IPS-20b (cell line): Measurements from ENCODE around the gene ARPP21.

ENCODE experiments used
- H3K27ac ChIP-seq: one replicate; pipeline ENCODE4 v1.5.1; 2013; ENCODE audit warnings: low read length
- H3K27me3 ChIP-seq: 2 replicates; pipeline ENCODE4 v1.6.1; 2013; ENCODE audit warnings: mild to moderate bottlenecking, low read length, inconsistent platforms; ENCODE audit not compliant: insufficient read depth
- H3K36me3 ChIP-seq: 2 replicates; pipeline ENCODE4 v1.6.1; 2013; ENCODE audit warnings: low read depth, mild to moderate bottlenecking, inconsistent platforms, low read length, moderate library complexity; ENCODE audit not compliant: insufficient read depth
- H3K4me1 ChIP-seq: 2 replicates; pipeline ENCODE4 v1.6.1; 2013; ENCODE audit warnings: mild to moderate bottlenecking, control low read depth, inconsistent platforms, low read length, moderate library complexity; ENCODE audit not compliant: insufficient read depth
- H3K4me3 ChIP-seq: 2 replicates; pipeline ENCODE4 v1.5.1; 2013; ENCODE audit warnings: mild to moderate bottlenecking, low read length, inconsistent platforms
- H3K9ac ChIP-seq: 2 replicates; pipeline ENCODE4 v1.6.1; 2013; ENCODE audit warnings: low read depth, mild to moderate bottlenecking, inconsistent platforms, low read length, moderate library complexity
- H3K9me3 ChIP-seq: 2 replicates; pipeline ENCODE4 v1.6.1; 2013; ENCODE audit warnings: mild to moderate bottlenecking, low read depth, low read length, inconsistent platforms; ENCODE audit not compliant: insufficient read depth

ARPP21 gene

GRCh38 chr3:35772381-35773015 is 133.2 kb downstream of the ARPP21 start:
- Histone ChIP-seq H3K9ac (no peak overlapping the region), H3K27ac (no peak overlapping the region), H3K27me3 (no peaks in the 10 kb centered on the region), H3K9me3 (no peaks in the 10 kb centered on the region), H3K4me3 (no peak overlapping the region), H3K4me1 (no peaks in the 10 kb centered on the region), H3K36me3 (no peaks in the 10 kb centered on the region)

- no peak overlapping the region for H3K27ac ChIP-seq
- H3K4me3 ChIP-seq = no peak overlapping the region
- H3K27me3 ChIP-seq = no peaks in the 10 kb centered on the region
- H3K36me3 ChIP-seq = no peaks in the 10 kb centered on the region
- no peaks in the 10 kb centered on the region for H3K9me3 ChIP-seq
- H3K4me1 ChIP-seq = no peaks in the 10 kb centered on the region
- no peak overlapping the region for H3K9ac ChIP-seq
Measured at GRCh38 chr3:35773417-35773816, 134.1 kb downstream of the ARPP21 start.

GRCh38 chr3:35776346-35776745 is 137.0 kb downstream of the ARPP21 start:
- no peak overlapping the region for H3K9ac ChIP-seq
- H3K9me3 ChIP-seq = no peaks in the 10 kb centered on the region
- H3K36me3 ChIP-seq = no peaks in the 10 kb centered on the region
- H3K4me3 ChIP-seq = no peak overlapping the region
- no peaks in the 10 kb centered on the region for H3K4me1 ChIP-seq
- no peak overlapping the region for H3K27ac ChIP-seq
- H3K27me3 ChIP-seq = no peaks in the 10 kb centered on the region

DNA sequence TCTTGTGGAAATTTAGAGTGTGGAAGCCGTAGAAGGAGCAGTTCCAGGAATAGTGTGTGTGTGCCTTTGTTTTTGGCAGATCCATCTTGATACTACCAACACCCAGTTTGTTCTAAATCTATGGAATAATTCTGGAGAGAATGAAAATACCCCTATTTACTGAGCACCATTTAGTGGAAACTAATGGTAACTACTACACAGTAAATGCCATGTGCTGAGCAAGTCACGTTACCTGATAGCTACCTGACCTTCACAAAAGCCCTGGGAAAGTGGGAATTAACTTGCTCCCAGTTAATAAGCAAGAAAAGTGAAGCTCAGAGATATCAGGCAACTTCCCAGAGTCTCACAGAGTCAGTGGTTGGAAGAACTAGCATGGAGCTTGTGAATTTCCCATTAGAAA is 137.7 kb downstream of the ARPP21 start:
- H3K9me3 ChIP-seq = no peaks in the 10 kb centered on the region
- no peak overlapping the region for H3K4me3 ChIP-seq
- no peak overlapping the region for H3K9ac ChIP-seq
- no peaks in the 10 kb centered on the region for H3K27me3 ChIP-seq
- H3K27ac ChIP-seq = no peak overlapping the region
- no peaks in the 10 kb centered on the region for H3K4me1 ChIP-seq
- H3K36me3 ChIP-seq = no peaks in the 10 kb centered on the region

- no peaks in the 10 kb centered on the region for H3K9me3 ChIP-seq
- no peaks in the 10 kb centered on the region for H3K27me3 ChIP-seq
- no peaks in the 10 kb centered on the region for H3K36me3 ChIP-seq
- no peaks in the 10 kb centered on the region for H3K4me1 ChIP-seq
- H3K4me3 ChIP-seq = no peak overlapping the region
- H3K27ac ChIP-seq = no peak overlapping the region
- H3K9ac ChIP-seq = no peak overlapping the region
Measured at GRCh38 chr3:35777563-35778554, 138.5 kb downstream of the ARPP21 start.

GRCh38 chr3:35779611-35780010 is 140.3 kb downstream of the ARPP21 start:
- Histone ChIP-seq H3K27ac (no peak overlapping the region), H3K4me3 (no peak overlapping the region), H3K36me3 (no peaks in the 10 kb centered on the region), H3K9ac (no peak overlapping the region), H3K4me1 (no peaks in the 10 kb centered on the region), H3K27me3 (no peaks in the 10 kb centered on the region), H3K9me3 (no peaks in the 10 kb centered on the region)

GRCh38 chr3:35780800-35781199 is 141.5 kb downstream of the ARPP21 start:
- Histone ChIP-seq H3K9me3 (no peaks in the 10 kb centered on the region), H3K27ac (no peak overlapping the region), H3K36me3 (no peaks in the 10 kb centered on the region)

GRCh38 chr3:35781558-35781957 is 142.2 kb downstream of the ARPP21 start:
- Histone ChIP-seq H3K27me3 (no peaks in the 10 kb centered on the region), H3K27ac (no peak overlapping the region), H3K36me3 (no peaks in the 10 kb centered on the region), H3K9me3 (no peaks in the 10 kb centered on the region), H3K4me1 (no peaks in the 10 kb centered on the region), H3K4me3 (no peak overlapping the region), H3K9ac (no peak overlapping the region)

More at GRCh38 chr3:35780800-35781199, 141.5 kb downstream of the ARPP21 start:
- Histone ChIP-seq H3K4me1 (no peaks in the 10 kb centered on the region), H3K4me3 (no peak overlapping the region), H3K27me3 (no peaks in the 10 kb centered on the region), H3K9ac (no peak overlapping the region)

DNA sequence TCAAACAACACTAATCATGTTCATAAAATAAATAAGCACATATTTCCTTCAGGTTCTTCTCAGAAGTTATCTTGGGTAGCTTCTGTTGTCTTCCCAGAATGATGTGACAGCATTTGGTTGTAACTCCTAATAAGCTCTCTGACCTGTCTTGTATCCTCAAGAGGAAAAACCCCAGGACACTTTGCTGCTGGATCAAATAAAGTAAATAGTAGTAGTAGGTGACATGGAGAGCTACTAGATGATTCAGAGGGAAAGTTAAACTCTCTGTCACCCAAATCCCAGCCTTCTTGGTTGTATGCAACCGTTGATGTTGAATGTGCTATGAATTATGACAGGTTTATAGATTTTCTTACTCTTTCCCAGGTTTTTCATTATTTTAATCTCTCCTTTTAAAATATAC is 143.0 kb downstream of the ARPP21 start:
- Histone ChIP-seq H3K4me1 (no peaks in the 10 kb centered on the region), H3K9me3 (no peaks in the 10 kb centered on the region), H3K4me3 (no peak overlapping the region), H3K27ac (no peak overlapping the region), H3K27me3 (no peaks in the 10 kb centered on the region), H3K9ac (no peak overlapping the region), H3K36me3 (no peaks in the 10 kb centered on the region)

GRCh38 chr3:35784169-35784568 is 144.8 kb downstream of the ARPP21 start:
- Histone ChIP-seq H3K9ac (no peak overlapping the region), H3K27ac (no peak overlapping the region), H3K4me3 (no peak overlapping the region), H3K4me1 (no peaks in the 10 kb centered on the region), H3K27me3 (no peaks in the 10 kb centered on the region), H3K9me3 (no peaks in the 10 kb centered on the region), H3K36me3 (no peaks in the 10 kb centered on the region)

GRCh38 chr3:35785234-35785888 is 146.0 kb downstream of the ARPP21 start:
- Histone ChIP-seq H3K9me3 (no peaks in the 10 kb centered on the region), H3K27ac (no peak overlapping the region), H3K27me3 (no peaks in the 10 kb centered on the region), H3K4me1 (no peaks in the 10 kb centered on the region), H3K36me3 (no peaks in the 10 kb centered on the region), H3K4me3 (no peak overlapping the region), H3K9ac (no peak overlapping the region)
